Suprapubic skin (tissue), 4 donors: ENCODE data around the gene MAP3K10. TPM values are rescaled to one million over a fixed set of nuclear protein-coding genes. Genes with fewer than 3 reads are reported as not detected.

Experiments used
- DNase-seq, 2 donors: peaks; one replicate each; pipeline ENCODE4 v3.0.0-alpha.2; 2019; ENCODE audit warnings: low spot score in 2 of 2
- H3K27ac ChIP-seq: fragments of 200-600 bp; sonication (generic); one replicate; pipeline ENCODE4 v1.5.1; 2019
- H3K27me3 ChIP-seq: fragments of 200-600 bp; sonication (generic); one replicate; pipeline ENCODE4 v1.5.1; 2019
- H3K36me3 ChIP-seq: fragments of 200-600 bp; sonication (generic); one replicate; pipeline ENCODE4 v1.5.1; 2019
- H3K4me1 ChIP-seq: fragments of 200-600 bp; sonication (generic); one replicate; pipeline ENCODE4 v1.5.1; 2019
- H3K4me3 ChIP-seq: fragments of 200-600 bp; sonication (generic); one replicate; pipeline ENCODE4 v1.5.1; 2019; ENCODE audit warnings: mild to moderate bottlenecking
- H3K9me3 ChIP-seq: fragments of 200-600 bp; sonication (generic); one replicate; pipeline ENCODE4 v1.5.1; 2019
- CTCF ChIP-seq, 2 donors: fragments of 200-600 bp in 1 of 2; fragments of 450-650 bp in 1 of 2; sonication (generic) in 1 of 2; IDR thresholded peaks; one replicate each; pipeline ENCODE4 v1.5.1; 2016 to 2019; ENCODE audit warnings: antibody characterized with exemption in 2 of 2, mild to moderate bottlenecking in 1 of 2, moderate library complexity in 1 of 2
- EP300 ChIP-seq: sonication (generic); formaldehyde crosslinking; IDR thresholded peaks from one replicate; pipeline ENCODE4 v1.6.1; 2017; ENCODE audit warnings: antibody characterized with exemption
- POLR2A ChIP-seq, 2 donors: fragments of 450-650 bp; IDR thresholded peaks; one replicate each; pipeline ENCODE4 v1.6.1; 2017; ENCODE audit warnings: antibody characterized with exemption in 2 of 2, mild to moderate bottlenecking in 2 of 2, moderate library complexity in 2 of 2
- POLR2AphosphoS5 ChIP-seq, 3 donors: sonication (generic); formaldehyde crosslinking; IDR thresholded peaks; one replicate each; pipeline ENCODE4 v1.6.1; 2017; ENCODE audit warnings: antibody characterized with exemption in 3 of 3
- WGBS: methylation state at CpG from one replicate; pipeline ENCODE4 v1.1.5; 2018; 5-methylcytosine and 5-hydroxymethylcytosine counted together
- total RNA-seq, 4 donors: library from RNA; depleted of rRNA; stranded (reverse); fragments of >200 nt; gene quantifications; one replicate each; pipeline ENCODE4 v1.1.0, GENCODE V29; 2016

MAP3K10 gene
- total RNA-seq, 4 donors from 2014 or later = 11.0 to 20.4 (median 17.1) TPM

- TF ChIP-seq CTCF (IDR thresholded peaks at IDR 0.05) (no peak), EP300 (no peak), POLR2A (IDR thresholded peaks at IDR 0.05) (no peak), POLR2AphosphoS5 (IDR thresholded peaks at IDR 0.05) (no peak)
- H3K9me3 ChIP-seq = no peaks in the 10 kb centered on the region
- H3K27ac ChIP-seq = no peak overlapping the region
- H3K36me3 ChIP-seq = peaks cover 27% of the 10 kb centered on the region
- WGBS = 65% methylated on average over 4 of the region's 4 CpGs
- no peak for DNase-seq
- H3K4me1 ChIP-seq = peaks cover 15% of the 10 kb centered on the region
- H3K4me3 ChIP-seq = no peak overlapping the region
- H3K27me3 ChIP-seq = peaks cover 19% of the 10 kb centered on the region
These were observed 38.7 kb downstream of the MAP3K10 start for GRCh38 chr19:40229926-40230417.

- Histone ChIP-seq H3K27me3 (peaks cover 14% of the 10 kb centered on the region), H3K9me3 (no peaks in the 10 kb centered on the region), H3K4me1 (peaks cover 9% of the 10 kb centered on the region), H3K36me3 (peaks cover 38% of the 10 kb centered on the region), H3K27ac (no peak overlapping the region), H3K4me3 (no peak overlapping the region)
- TF ChIP-seq CTCF (IDR thresholded peaks at IDR 0.05) (no peak), POLR2A (IDR thresholded peaks at IDR 0.05) (no peak), POLR2AphosphoS5 (IDR thresholded peaks at IDR 0.05) (no peak), EP300 (no peak)
- DNase-seq = no peak
- 81% methylated on average over 6 of the region's 6 CpGs for WGBS
These were observed 39.8 kb downstream of the MAP3K10 start for GRCh38 chr19:40231057-40231456.

GRCh38 chr19:40231544-40232424 lies 40.6 kb downstream of the MAP3K10 start:
- H3K9me3 ChIP-seq = no peaks in the 10 kb centered on the region
- H3K4me1 ChIP-seq = peaks cover 2% of the 10 kb centered on the region
- H3K36me3 ChIP-seq = peaks cover 45% of the 10 kb centered on the region
- DNase-seq = no peak
- no peak overlapping the region for H3K4me3 ChIP-seq
- TF ChIP-seq POLR2AphosphoS5 (IDR thresholded peaks at IDR 0.05) (no peak), POLR2A (IDR thresholded peaks at IDR 0.05) (no peak), EP300 (no peak), CTCF (IDR thresholded peaks at IDR 0.05) (no peak)
- H3K27ac ChIP-seq = no peak overlapping the region
- WGBS = 74% methylated on average over 13 of the region's 16 CpGs
- H3K27me3 ChIP-seq = peaks cover 7% of the 10 kb centered on the region

GRCh38 chr19:40232479-40232878 lies 41.3 kb downstream of the MAP3K10 start:
- no peak overlapping the region for H3K4me3 ChIP-seq
- H3K36me3 ChIP-seq = peaks cover 52% of the 10 kb centered on the region
- no peak for DNase-seq
- H3K27me3 ChIP-seq = peaks cover under 1% of the 10 kb centered on the region
- H3K27ac ChIP-seq = no peak overlapping the region
- TF ChIP-seq EP300 (no peak), POLR2A (IDR thresholded peaks at IDR 0.05) (no peak), POLR2AphosphoS5 (IDR thresholded peaks at IDR 0.05) (no peak), CTCF (IDR thresholded peaks at IDR 0.05) (no peak)
- 100% methylated on average over 1 of the region's 12 CpGs for WGBS
- H3K9me3 ChIP-seq = no peaks in the 10 kb centered on the region
- H3K4me1 ChIP-seq = no peaks in the 10 kb centered on the region
